Stimulated activated CD4-positive, alpha-beta T cell treated with anti-CD3 and anti-CD28 coated beads, Interleukin-2, amount 100 ng/mL, for 48 hours (primary cell): ENCODE measurements around the gene AIG1.
"Not testable (repeated sequence)": the region's sequence is repeated elsewhere in the genome, so short reads cannot be mapped to it uniquely, and the experiment has no call there.

Source experiments
- DNase-seq, 2 donors: peaks; one replicate each; pipeline ENCODE4 v3.0.0-alpha.2; 2020

Gene AIG1

DNA sequence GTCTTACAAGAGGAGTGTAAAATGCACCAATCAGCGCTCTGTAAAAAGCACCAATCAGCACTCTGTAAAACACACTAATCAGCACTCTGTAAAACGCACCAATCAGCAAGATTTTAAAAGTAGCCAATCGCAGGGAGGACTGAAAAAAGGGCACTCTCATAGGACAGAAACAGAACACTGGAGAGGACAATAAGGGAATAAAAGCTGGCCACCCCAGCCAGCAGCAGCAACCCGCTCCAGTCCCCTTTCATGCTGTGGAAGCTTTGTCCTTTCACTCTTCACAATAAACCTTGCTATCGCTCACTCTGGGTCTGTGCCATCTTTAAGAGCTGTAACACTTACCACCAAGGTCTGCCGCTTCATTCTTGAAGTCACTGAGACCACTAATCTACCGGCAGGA is 1.7 kb upstream of the AIG1 start:
- no peak for DNase-seq

DNA sequence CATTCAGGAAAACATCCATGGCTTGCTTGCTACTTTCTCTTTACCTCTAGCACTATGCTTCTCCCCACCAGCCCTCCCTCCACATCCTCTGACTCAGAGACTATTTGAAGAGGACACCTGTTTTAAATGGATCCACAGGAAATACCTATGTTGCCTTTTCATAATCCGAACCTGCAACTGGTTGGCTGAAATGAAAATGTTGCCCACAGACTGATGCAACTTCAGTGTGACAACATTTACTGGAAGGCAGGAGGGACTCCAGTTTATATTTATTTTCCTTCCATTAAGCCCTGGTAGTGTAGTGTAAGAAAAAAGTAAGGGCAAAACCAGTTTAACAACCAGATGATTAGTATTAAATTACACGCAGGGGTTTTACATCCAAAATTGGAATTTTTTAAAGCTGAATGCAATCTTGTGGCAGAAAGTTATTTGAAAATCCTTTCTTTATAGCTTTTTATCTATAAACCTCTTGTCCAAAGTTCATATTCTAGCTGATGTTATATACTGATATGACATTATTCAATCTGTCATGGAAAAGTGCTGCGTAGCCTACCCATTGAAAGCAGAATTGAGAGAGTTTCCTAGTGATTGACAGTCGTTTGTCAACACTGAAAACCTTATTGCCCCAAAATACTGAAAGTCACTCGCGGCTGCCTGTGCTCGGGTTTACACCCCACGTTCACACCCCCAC is 881 bp upstream of the AIG1 start:
- DNase-seq = peak in 1 of 2 donors; percentile 5

DNA sequence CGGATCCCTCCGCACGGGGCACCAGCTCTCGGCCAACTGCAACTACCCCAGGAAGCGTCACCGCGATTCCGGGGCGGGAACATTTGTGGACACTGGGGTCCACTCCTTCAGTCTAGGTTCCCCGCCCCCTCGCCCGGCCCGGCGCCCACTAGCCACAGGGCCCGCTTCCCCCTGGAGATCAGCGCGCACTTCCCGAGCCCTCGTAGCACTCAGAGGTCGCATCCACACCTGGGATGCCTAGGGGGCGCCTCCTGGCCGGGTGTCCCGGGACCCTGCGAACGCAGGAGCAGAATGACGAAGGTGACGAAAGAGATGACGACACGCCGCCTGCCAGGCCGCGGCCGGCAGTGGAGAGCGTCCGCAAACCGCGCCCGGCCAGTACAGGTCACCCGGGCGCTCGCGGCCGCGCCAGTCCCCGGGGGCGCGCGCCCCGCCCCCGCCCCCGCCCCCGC is 309 bp upstream of the AIG1 start:
- peak; percentile 55 to 62 for DNase-seq

DNA sequence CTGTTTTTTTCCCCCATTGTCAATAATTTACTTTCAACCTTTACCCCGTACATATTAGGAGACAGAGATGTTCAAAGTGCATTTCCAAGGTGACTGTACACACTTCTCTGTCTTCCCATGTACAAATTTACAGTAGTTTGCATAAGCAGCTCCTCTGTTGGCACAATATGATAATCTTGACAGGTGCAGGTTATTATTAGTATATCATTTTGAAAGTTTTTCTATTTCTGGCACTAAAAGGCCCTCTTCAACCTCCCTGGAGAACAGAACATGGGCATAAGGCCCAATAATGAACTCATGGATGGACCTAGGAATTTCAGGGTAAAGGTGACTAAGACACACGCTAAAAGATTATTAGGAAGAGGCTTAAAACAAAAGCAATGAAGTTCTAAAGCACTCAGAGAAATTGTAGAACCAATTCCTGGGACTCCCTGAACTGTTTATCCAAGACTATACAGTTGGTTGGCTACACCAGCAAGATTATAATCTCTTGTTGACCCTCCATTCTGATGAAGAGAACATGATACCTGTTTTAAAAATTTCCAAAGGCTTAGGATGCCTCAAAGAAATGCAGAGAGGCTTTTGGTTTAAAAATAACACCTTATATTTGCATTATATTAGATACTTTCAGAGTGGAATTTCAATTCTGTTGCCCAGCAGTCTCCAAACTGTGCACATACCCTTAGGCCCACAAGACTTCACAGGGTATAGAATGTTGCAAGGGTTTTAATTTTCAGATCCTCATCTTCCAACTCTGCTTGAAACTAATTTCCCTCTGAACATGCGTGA is 1.1 kb downstream of the AIG1 start:
- no peak for DNase-seq

DNA sequence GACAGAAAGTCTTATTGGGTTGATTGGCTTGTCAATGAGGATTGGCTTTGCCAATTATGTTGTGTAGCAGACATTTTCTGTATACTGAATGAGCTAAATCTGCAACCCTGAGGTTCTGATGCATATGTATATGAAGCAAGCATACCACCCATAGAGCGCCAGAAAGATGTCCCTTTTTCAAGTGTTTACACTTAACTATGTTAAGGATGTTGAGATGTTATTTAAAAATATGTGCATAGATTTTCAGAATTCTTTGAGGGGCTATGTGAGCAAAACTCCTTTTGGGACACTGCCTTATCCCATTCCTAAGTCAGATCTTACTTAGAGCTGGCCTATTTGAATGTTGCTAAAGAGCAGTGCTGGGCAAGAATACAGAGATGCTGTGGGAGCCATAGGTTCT is 1.9 kb downstream of the AIG1 start:
- DNase-seq = no peak

DNA sequence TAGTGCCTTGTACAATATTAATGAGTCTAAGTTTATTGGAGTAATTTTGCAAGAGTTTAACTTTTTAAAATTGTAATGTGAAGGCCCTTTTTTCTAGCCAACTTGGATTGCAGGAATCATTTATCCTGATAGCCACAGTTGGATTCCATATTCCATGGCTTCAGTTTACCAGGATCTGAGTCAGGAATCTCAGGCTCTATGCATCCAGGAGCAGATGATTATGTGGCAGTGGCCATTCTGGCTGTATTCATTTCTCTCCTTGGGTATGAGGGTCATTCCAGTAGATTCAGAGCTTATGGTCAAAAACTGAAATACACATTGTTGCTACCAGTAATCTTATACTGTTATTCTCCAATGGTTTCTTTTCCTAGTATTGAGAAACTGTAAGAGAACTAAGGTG is 2.9 kb downstream of the AIG1 start:
- no peak for DNase-seq

DNA sequence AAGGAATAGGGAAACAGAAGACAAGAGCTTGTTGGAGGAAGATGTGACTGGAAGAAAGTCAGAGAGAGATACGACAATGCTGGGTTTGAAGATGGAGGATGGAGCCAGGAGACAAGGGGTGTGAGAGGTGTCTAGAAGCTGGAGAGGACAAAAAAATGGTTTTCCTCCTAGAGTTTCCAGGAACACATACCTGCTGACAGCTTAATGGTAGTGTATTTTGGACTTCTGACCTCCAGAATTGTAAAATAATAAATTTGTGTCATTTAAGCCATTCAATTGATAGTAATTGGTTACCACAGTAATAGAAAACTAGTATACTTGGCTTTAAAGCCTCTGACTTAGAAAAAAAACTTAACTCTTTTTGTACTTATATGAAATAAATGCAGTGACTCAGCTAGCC is 3.6 kb downstream of the AIG1 start:
- no peak for DNase-seq

DNA sequence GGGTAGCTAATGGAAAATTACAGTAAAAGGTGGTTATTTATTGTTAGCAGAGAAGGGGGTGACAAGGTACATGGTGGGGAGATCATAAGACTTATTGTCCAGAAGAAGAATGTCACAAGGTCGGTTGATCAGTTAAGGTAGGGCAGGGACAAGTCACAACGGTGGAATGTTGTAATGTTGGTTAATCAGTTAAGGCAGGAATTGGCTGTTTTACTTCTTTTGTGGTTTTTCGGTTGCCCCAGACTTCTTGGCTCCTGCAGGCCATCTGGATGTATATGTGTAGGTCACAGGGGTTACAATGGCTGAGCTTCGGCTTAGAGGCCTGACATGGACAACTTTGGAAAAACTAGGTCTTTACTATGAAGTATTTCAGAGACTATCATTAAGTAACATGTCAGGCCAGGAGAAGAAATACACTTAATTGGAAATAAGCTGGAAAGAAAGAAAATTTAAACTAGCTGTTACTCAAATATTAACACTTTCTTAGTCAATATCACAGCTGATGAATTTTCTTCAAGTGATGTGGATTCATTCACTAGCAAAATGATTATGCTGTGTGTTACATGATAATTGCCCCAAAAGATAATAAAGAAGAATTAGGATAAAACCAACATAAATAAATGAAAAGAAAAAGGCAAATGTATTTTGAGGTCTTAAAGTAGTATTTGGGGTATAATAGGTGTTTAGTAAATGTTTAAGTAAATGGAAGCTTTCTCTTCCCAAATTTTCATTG is 4.4 kb downstream of the AIG1 start:
- DNase-seq = no peak

DNA sequence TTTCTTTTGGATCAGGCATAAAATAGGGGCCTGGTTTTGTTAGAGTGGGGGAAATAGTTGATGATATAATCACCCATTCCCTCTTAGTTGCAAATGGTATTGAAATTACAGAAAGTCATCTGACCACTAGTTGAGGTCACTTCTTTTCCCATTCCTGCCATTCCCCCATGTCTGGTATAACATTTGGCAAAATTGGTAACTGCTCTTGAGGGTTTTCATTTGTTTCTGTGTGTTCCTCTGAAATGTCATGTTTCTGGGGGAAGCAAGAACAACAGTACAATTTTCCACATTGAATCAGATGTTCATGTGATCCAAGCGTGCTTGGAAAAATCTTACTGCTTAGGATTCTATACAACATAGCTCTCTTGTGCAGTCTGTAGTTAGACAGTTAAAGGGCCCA is 7.3 kb downstream of the AIG1 start:
- DNase-seq = no peak

DNA sequence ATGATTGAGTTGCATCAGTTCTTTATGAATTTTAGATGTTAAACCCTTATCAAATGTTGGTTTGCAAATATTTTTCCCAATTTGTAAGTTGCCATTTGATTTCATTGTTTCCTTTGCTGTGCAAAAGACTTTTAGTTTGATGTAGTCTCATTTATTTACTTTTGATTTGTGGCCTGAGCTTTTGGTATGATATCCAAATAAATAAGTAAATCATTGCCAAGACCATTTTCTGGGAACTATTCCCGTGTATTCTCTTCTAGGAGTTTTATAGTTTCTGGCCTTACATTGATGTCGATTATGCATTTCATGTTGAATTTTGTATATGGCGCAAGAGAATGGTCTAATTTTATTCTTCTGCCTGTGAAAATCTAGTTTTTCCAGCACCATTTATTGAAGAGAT is 13.4 kb downstream of the AIG1 start:
- DNase-seq = no peak

DNA sequence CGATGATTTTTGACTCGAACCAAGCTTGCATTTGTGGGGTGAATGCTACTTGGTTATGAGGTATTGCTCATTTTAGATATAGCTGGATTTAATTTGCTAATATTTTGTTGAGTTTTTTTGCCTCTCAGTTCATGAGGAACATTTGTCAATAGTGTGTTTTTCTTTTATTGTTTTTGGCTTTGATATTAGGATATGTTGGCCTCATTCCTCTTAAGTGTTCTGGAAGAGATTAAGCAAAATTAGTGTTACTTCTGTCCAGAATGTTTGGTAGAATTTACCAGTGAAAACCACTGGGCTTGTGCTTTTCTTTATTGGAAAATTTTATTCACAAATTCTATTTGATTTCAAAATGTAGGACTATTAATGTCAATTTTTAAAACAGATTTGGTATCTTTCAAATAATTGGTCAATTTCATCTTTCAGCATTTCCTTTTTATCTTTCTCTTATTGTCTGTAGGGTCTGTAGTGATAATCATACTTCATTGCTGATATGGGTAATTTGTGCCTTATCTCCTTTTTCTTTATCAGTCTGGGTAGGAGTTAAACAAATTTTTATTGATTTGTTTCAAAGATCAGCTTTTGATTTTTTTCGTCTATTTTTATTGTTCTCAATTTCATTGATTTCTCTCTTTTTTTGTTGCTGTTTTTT is 14.1 kb downstream of the AIG1 start:
- no peak for DNase-seq

DNA sequence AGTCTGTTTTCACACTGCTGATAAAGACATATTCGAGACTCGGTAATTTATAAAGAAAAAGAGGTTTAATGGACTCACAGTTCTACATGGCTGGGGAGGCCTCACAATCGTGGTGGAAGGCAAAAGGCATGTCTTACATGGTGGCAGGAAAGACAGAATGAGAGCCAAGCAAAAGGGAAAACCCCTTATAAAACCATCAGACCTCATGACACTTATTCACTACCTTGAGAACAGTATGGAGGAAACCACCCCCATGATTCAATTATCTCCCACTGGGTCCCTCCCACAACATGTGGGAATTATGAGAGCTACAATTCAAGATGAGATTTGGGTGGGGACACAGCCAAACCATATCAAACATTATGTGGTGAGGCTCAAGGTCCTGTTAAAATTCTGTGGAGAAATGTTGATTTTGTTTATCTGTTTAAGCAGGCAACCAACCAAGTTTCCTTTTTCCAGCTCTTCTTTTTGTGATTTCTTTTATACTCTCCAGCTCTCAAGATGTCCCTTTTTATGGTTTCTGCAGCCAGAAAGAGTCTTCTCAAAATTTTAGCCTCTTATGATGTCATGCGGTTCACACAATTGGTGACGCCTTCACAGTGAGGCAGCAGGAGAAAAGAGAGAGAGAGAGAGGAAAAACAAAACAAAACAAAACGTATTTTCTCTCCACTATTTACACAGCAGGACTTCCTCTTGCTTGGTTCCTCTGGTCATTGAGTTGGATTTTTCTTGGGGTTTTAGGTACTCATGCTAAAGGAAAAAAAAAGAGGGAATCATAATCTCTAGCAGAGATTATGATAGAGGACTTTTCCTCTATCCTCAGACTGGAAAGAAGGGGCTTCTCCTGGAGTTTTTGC is 18.0 kb downstream of the AIG1 start:
- no peak for DNase-seq

DNA sequence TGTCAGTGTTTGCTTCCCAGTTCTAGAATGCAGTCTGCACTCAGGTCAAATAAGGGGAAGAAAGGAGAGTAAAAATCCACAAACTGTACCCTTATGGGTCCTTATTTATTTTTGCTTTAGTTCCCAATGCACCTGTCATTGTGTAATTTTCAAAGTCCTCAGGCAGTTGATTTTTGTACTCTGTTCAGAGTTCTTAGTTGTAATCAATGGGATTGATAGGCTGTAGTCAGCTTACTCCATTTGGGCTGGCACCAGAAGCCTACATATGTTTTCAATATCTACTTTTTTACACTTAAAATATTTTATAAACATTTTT is 18.6 kb downstream of the AIG1 start:
- DNase-seq = no peak

DNA sequence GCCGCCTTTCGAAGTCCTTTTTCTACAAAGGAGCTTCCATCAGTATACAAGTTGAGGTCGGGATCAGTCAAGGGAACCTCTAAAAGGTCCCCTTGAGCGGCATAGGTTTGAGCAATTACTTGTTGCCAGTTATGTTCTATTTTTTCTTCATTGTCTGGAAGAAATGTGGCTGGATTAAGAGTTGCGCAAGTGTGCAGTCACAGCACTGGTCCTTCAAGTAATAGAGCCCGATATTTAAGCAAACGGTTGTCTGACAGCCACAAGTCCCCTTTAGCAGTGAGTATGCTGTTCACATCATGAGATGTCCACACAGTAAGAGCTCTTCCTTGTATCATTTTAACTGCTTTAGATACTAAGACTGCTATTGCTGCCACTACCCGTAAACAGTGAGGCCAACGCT is 21.6 kb downstream of the AIG1 start:
- DNase-seq = not testable (repeated sequence)

DNA sequence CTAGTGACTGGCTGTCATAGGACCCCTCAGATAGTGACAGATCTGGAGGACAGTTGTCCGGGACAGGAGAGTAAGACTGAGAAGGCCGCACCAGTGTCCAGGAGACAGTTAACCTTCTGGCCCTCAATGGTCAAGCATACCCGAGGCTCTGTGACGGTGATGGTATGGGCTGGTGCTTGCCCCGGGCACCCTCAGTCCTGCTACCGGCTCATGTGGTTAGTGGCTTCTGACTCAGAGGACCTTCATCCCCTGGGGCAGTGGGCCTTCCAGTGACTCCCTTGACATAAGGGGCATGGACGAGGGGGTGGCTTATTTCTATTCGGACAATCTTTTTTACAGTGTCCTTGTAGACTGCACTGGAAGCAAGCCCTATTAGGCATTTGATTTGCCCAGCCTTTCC is 23.3 kb downstream of the AIG1 start:
- not testable (repeated sequence) for DNase-seq

DNA sequence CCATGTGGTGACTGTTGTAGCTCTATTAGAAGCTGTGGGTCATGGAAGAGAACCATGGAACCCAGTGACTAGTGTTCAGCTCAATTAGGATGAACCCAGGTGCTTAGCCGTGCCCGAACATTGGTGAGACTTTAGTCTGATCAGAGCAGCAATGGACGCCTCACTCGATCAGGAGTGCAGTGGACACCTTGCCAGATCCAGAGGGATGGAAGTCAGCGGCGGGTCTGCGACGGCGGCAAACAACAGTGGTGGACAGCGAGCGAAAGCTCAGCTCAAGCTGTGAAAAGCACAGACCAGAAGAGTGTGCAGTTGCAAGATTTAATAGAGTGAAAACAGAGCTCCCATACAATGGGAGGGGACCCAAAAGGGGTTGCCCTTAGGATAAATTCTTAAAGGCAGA is 26.6 kb downstream of the AIG1 start:
- not testable (repeated sequence) for DNase-seq

DNA sequence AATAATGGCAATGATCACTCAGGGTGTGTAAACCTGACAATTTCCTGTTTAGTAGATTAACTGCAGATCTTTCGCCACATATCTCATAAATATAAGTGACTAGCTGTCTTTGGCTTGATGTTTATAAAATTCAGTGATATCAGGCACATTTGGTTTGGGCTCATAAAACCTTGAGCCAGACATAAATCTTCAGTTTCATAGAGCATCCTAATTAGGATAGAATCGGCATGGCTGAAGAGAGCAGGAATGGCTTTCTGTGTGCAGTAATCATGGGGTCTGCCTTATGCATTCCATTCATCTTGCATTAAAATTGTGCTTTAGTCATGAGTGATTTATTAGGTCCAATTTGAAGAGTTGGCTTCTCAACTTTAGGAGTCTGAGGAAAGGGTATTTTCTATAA is 27.2 kb downstream of the AIG1 start:
- no peak for DNase-seq

DNA sequence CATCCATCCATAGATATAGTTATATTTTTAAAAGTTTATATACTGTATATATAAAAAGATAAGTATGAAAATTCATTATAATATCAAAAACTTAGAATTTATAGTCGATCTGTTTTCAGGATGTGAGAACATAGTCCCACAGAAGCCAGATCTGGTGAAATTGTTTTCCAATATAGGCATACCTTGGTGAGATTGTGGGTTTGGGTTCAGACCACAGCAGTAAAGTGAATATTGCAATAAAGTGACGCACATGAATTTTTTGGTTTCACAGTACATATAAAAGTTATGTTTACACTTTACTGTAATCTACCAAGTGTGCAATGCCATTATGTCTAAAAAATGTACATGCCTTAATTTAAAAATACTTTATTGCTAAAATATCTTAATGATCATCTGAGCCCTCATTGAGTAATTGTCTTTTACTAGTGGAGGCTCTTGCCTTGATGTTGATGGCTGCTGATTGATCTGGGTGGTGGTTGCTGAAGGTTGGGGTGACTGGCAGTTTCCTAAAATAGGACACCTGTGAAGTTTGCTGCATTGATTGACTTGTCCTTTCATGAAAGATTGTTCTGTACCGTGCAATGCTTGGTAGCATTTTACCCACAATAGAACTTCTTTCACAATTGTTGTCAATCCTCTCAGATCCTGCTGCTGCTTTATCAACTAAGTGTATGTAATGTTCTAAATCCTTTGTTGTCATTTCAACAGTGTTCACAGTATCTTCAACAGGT is 29.8 kb downstream of the AIG1 start:
- no peak for DNase-seq

DNA sequence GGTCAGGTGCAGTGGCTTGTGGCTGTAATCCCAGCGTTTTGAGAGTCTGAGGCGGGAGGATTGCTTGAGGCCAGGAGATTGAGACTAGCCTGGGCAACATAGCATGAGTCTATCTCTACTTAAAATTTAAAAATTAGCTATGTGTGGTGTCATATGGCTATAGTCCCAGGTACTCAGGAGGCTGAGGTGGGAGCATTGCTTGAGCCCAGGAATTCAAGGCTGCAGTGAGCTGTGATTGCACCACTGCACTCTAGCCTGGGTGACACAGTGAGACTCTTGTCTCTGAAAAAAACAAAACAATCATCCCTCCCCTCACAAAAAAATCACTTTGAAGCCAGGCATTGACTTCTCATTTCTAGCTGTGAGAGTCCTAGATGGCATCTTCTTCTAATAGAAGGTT is 32.1 kb downstream of the AIG1 start:
- no peak for DNase-seq

DNA sequence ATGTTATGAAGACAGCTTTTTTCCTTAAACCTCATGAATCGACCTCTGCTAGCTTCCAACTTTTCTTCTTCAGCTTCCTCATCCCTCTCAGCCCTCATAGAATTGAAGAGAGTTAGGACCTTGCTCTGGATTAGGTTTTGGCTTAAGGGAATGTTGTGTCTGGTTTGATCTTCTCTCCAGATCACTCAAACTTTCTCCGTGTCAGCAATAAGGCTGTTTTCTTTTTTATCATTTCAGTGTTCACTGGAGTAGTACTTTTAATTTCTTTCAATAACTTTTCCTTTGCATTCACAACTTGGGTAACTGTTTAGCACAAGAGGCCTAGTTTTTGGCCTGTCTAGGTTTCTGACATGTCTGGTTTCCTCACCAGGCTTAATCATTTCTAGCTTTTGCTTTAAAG is 32.6 kb downstream of the AIG1 start:
- no peak for DNase-seq

DNA sequence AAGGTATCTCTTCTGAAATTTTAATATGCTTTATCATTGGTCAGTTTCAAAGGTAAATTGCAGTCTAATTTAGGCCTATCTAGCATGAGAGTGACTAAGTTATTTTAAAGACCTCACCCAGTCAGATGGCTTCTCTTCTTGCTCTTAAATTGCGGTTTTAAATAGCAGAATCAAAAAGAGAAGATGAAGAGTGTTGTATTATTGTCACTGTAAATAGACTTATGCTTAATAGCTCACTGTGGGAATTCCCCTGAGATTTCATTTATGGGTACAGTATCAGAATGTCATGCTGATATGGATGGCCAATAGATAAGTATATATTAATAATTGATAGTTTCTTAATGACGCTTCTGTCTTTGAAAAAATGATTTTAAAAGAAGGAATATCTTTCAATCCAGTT is 35.7 kb downstream of the AIG1 start:
- no peak for DNase-seq

DNA sequence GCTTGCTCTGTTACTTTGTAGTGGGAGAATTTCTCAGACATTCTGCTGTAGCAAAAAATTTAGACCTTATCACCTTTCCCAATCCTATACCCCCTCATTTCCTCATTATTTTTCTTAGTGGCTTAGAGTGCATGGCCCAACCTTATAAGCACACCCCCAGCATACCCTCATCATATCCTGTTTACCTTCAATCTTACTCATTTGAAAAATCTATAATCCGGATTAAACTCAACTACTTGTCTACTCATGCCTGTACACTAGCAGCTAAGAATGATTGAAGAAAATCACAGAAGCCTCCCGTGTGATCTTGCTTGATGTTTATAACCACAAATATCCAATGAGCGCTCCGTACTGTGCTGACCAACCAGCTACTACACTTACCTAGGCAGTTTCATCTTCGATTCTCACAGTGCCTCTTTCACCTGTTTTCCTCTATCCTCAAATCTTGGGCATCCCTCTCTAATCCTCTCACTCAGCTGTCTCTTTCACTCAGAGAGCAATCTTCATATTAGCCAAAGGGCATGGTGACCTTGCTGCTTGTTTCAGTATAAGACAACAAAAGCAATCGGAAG is 36.6 kb downstream of the AIG1 start:
- no peak for DNase-seq
